HepG2 (cell line): ENCODE results near the gene HSD11B2. TPM values are rescaled to one million over a fixed set of nuclear protein-coding genes. Genes with fewer than 3 reads are reported as not detected.

Experiments used
- ATAC-seq: fragments of 200-7000 bp; cut with Tn5 transposase; 3 replicates; pipeline ENCODE4 v1.9.1; 2020; ENCODE audit warnings: mild to moderate bottlenecking, moderate library complexity
- BruUV-seq: library from RNA; stranded (reverse); fragments of 400-500 nt; replicated peaks from 2 replicates; lab custom pipeline; 2021; lab: Mats Ljungman, UMichigan
- CTCF ChIA-PET: fragments of 300-600 bp; formaldehyde crosslinking; extraction: SDS; loops from one replicate; lab custom pipeline; 2021; ENCODE audit warnings: low total read pairs, inconsistent platforms, low intra/inter-chr PET ratio; lab: Yijun Ruan, JAX
- POLR2A ChIA-PET: fragments of 350-600 bp; sonication (Branson Sonifier 250); formaldehyde crosslinking; loops from one replicate; lab custom pipeline; 2020; ENCODE audit warnings: antibody characterized with exemption, inconsistent platforms; lab: Yijun Ruan, JAX
- DNase-seq: peaks from one replicate; pipeline ENCODE4 v3.0.0-alpha.2; 2015; ENCODE audit warnings: low spot score
- FAIRE-seq: peaks from 3 replicates; lab custom pipeline; 2011; peaks lifted over from hg19 to GRCh38; lab: Jason Lieb, UNC
- H2AFZ ChIP-seq: one replicate; pipeline ENCODE4 v1.6.1; 2011; ENCODE audit warnings: low read length, inconsistent platforms
- H3K27ac ChIP-seq: fragments of 300-600 bp; 3 replicates; pipeline ENCODE4 v1.8.0; 2011; ENCODE audit warnings: mixed run types, mild to moderate bottlenecking, mixed read lengths, low read length, inconsistent platforms; ENCODE audit not compliant: insufficient read depth; ENCODE audit errors: extremely low read length
- H3K27me3 ChIP-seq, 2 experiments: fragments of 200-600 bp in 1 of 2; 2 replicates in 1 of 2; 3 replicates in 1 of 2; pipeline versions ENCODE4 v1.6.0 to v1.8.0; 2011; ENCODE audit warnings: low read length in 2 of 2, mild to moderate bottlenecking in 2 of 2, moderate library complexity in 2 of 2, inconsistent platforms in 1 of 2; ENCODE audit not compliant: insufficient read depth in 2 of 2, control insufficient read depth in 1 of 2
- H3K36me3 ChIP-seq, 2 experiments: fragments of 200-600 bp in 1 of 2; replicated peaks in 1 of 2; 2 replicates in 1 of 2; 3 replicates in 1 of 2; pipeline versions ENCODE4 v1.5.1 to v1.8.0; 2011; ENCODE audit warnings: low read length in 2 of 2, inconsistent platforms in 1 of 2; ENCODE audit not compliant: insufficient read depth in 2 of 2, control insufficient read depth in 1 of 2
- H3K4me1 ChIP-seq: 2 replicates; pipeline ENCODE4 v1.5.1; 2012; ENCODE audit warnings: low read length, inconsistent platforms; ENCODE audit not compliant: insufficient read depth
- H3K4me2 ChIP-seq: 2 replicates; pipeline ENCODE4 v1.6.0; 2011; ENCODE audit warnings: low read depth, low read length, inconsistent platforms
- H3K4me3 ChIP-seq, 3 experiments: fragments of 200-600 bp in 1 of 3; sonication (generic), shearing (Covaris generic) in 1 of 3; replicated peaks in 1 of 3; 2 replicates each; pipeline ENCODE4 v1.5.1; 2011 to 2016; ENCODE audit warnings: low read length in 3 of 3, inconsistent platforms in 2 of 3, low read depth in 2 of 3, mild to moderate bottlenecking in 2 of 3, control low read depth in 1 of 3, mixed read lengths in 1 of 3; ENCODE audit not compliant: insufficient read depth in 1 of 3
- H3K79me2 ChIP-seq: one replicate; pipeline ENCODE4 v1.6.1; 2011; ENCODE audit warnings: low read length, inconsistent platforms; ENCODE audit not compliant: insufficient read depth
- H3K9ac ChIP-seq: 2 replicates; pipeline ENCODE4 v1.6.0; 2011; ENCODE audit warnings: mild to moderate bottlenecking, low read depth, low read length, inconsistent platforms; ENCODE audit not compliant: insufficient read depth
- H3K9me3 ChIP-seq: 2 replicates; pipeline ENCODE4 v1.5.1; 2012; ENCODE audit warnings: mild to moderate bottlenecking, low read length
- H4K20me1 ChIP-seq: 2 replicates; pipeline ENCODE4 v1.6.0; 2011; ENCODE audit warnings: inconsistent platforms, mild to moderate bottlenecking, low read length, moderate library complexity; ENCODE audit not compliant: insufficient read depth
- ATAD3A ChIP-seq: sonication (generic); formaldehyde crosslinking; IDR thresholded peaks from 2 replicates; pipeline ENCODE4 v1.4.0; 2020; ENCODE audit warnings: missing genetic modification reagents
- BORCS8-MEF2B ChIP-seq: sonication (generic); formaldehyde crosslinking; IDR thresholded peaks from 2 replicates; pipeline ENCODE4 v1.8.0; 2022; ENCODE audit warnings: mild to moderate bottlenecking, missing genetic modification reagents
- DZIP1 ChIP-seq: sonication (generic); formaldehyde crosslinking; IDR thresholded peaks from 2 replicates; pipeline ENCODE4 v1.5.0; 2020; ENCODE audit warnings: mild to moderate bottlenecking, missing genetic modification reagents
- GATAD2A ChIP-seq: IDR thresholded peaks from 2 replicates; pipeline ENCODE4 v1.6.1; 2016
- GTF3A ChIP-seq: sonication (generic); formaldehyde crosslinking; conservative IDR thresholded peaks from 2 replicates; pipeline ENCODE4 v1.4.0; 2020; ENCODE audit warnings: mild to moderate bottlenecking, missing genetic modification reagents
- KMT2A ChIP-seq: sonication (generic); formaldehyde crosslinking; IDR thresholded peaks from 2 replicates; pipeline ENCODE4 v1.4.0; 2020; ENCODE audit warnings: missing genetic modification reagents
- KMT2B ChIP-seq: IDR thresholded peaks from 2 replicates; pipeline ENCODE4 v1.6.1; 2016; ENCODE audit warnings: missing genetic modification reagents, missing compliant biosample characterization
- STAG1 ChIP-seq: sonication (generic); formaldehyde crosslinking; IDR thresholded peaks from 2 replicates; pipeline ENCODE4 v1.4.0; 2020; ENCODE audit warnings: missing genetic modification reagents
- SUZ12 ChIP-seq: fragments of 150-350 bp; IDR thresholded peaks from 2 replicates; pipeline ENCODE4 v1.6.1; 2014; ENCODE audit warnings: low read depth, low read length
- TARDBP ChIP-seq: sonication (generic); formaldehyde crosslinking; IDR thresholded peaks from 2 replicates; pipeline ENCODE4 v1.8.0; 2022; ENCODE audit warnings: mild to moderate bottlenecking, missing genetic modification reagents
- TBX2 ChIP-seq: sonication (generic); formaldehyde crosslinking; IDR thresholded peaks from 2 replicates; pipeline ENCODE4 v1.5.0; 2020; ENCODE audit warnings: missing genetic modification reagents, mild to moderate bottlenecking, borderline replicate concordance
- TEAD2 ChIP-seq: sonication (generic); formaldehyde crosslinking; IDR thresholded peaks from 2 replicates; pipeline ENCODE4 v1.9.0; 2021; ENCODE audit warnings: missing genetic modification reagents
- ZFX ChIP-seq: sonication (generic); formaldehyde crosslinking; IDR thresholded peaks from 2 replicates; pipeline ENCODE4 v1.4.0; 2020; ENCODE audit warnings: mild to moderate bottlenecking, low read depth, missing genetic modification reagents, moderate library complexity
- ZMYM3 ChIP-seq: sonication (generic); formaldehyde crosslinking; IDR thresholded peaks from 2 replicates; pipeline ENCODE4 v1.5.1; 2020; ENCODE audit warnings: mild to moderate bottlenecking, missing genetic modification reagents
- ZNF562 ChIP-seq: sonication (generic); formaldehyde crosslinking; IDR thresholded peaks from 2 replicates; pipeline ENCODE4 v1.8.0; 2022; ENCODE audit warnings: missing genetic modification reagents, borderline replicate concordance
- ZNF563 ChIP-seq: sonication (generic); formaldehyde crosslinking; IDR thresholded peaks from 2 replicates; pipeline ENCODE4 v1.8.0; 2022; ENCODE audit warnings: mild to moderate bottlenecking, moderate library complexity, missing genetic modification reagents
- ZNF576 ChIP-seq: sonication (generic); formaldehyde crosslinking; IDR thresholded peaks from 2 replicates; pipeline ENCODE4 v1.4.0; 2020; ENCODE audit warnings: mild to moderate bottlenecking, missing genetic modification reagents
- ZNF773 ChIP-seq: sonication (generic); formaldehyde crosslinking; IDR thresholded peaks from 2 replicates; pipeline ENCODE4 v1.4.0; 2020; ENCODE audit warnings: missing genetic modification reagents, borderline replicate concordance
- WGBS: methylation state at CpG from one replicate; pipeline ENCODE4 v1.1.6; 2017; ENCODE audit warnings: low lambda C conversion rate; 5-methylcytosine and 5-hydroxymethylcytosine counted together
- in situ Hi-C: cut with HindIII; loops from 2 replicates; pipeline ENCODE4 v1.10.0; 2017; ENCODE audit warnings: low pct_unique_long_range_greater_than_20kb; ENCODE audit not compliant: extremely low pct_ligation_motif_present
- intact Hi-C: fragments of 100-400 bp; cut with micrococcal nuclease; formaldehyde crosslinking; loops from one replicate; pipeline ENCODE4 v1.10.0; 2022; ENCODE audit not compliant: unreplicated experiment
- polyA plus RNA-seq, 8 experiments: library from polyadenylated mRNA; depleted of rRNA in 3 of 8; stranded (reverse) in 7 of 8; unstranded in 1 of 8; fragments of >200 nt; fragmentation: Illumina TruSeq in 4 of 8; extraction: Trizol in 4 of 8; gene quantifications; 2 replicates each; pipeline versions ENCODE4 v1.2.1 to v1.2.3, GENCODE V29; 2011 to 2016; ENCODE audit warnings: low read depth in 4 of 8, missing spikeins in 1 of 8, mixed read lengths in 1 of 8; ENCODE audit not compliant: insufficient read depth in 1 of 8
- total RNA-seq, 5 experiments: library from RNA; depleted of rRNA; stranded (reverse); fragments of >200 nt; fragmentation: Illumina TruSeq; extraction: Trizol; gene quantifications; 2 replicates each; pipeline ENCODE4 v1.2.3, GENCODE V29; 2016; ENCODE audit warnings: low read depth in 1 of 5
- TF ChIP-seq, protein P1 (sequence below): sonication (generic); formaldehyde crosslinking; IDR thresholded peaks from 2 replicates; pipeline ENCODE4 v1.5.0; 2020; ENCODE audit warnings: missing genetic modification reagents

The HSD11B2 gene
- total and polyA plus RNA-seq, 2 of the 13 experiments (the other 11 are each of a cell fraction or from before 2014, with no cell fraction given): 8.9 to 13.6 TPM

DNA sequence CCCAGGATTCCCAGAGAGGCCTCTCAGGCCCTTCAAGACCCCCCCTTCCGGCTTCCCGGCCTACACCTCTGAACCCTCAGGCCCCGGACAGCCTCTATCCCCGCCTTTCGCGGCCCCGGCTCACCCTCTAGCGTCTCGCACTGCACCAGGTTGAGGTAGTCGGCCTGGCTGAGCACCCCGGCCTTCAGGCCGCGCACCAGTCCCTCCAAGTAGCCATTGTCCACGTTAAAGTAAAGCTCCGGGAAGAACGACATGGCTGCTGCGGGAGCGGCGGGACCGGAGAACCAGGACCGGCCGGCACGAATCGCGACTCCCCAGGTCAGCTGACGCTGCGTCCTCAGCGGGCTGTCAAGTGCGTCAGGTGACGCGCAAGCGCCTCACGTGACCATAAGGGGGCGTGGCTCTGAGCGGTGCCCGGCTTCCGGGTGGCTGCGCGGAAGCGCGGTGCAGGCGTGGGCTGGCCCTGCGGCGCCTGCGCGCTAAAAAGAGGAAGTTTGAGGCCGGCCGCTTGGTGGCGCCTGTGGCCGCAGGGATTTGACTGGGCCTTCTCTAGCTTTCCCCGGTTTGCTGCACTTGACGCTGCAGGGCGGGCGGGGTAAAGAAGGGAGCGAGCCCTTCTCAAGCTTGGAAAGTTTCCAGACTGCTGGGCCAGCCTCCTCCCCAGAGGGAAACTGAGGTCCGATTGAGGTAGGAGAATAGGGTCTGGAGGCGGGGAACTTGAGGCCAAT is 50.1 kb downstream of the HSD11B2 start, which contains the start of gene ATP6V0D1:
Gene ATP6V0D1, minus strand, starts transcription at position 325 of the 728 bp plus-strand sequence. Its CDS starts 71 bp downstream, at position 254.
- in situ Hi-C loops: loop anchor here (5.0 kb wide), 1 partner anchor 36 kb away; no protein-coding TSS in a partner anchor
- Histone ChIP-seq H2AFZ (peak within 1 kb of the TSS; percentile 62), H3K4me3 (peak within 1 kb of the TSS; percentile 87 to 98 (median 88)), H3K9ac (peak within 1 kb of the TSS; percentile 93), H3K4me1 (peaks cover 58% of the 10 kb centered on the region), H3K27me3 (no peaks in the 10 kb centered on the region; a peak in 1 of 5 replicates), H3K4me2 (peak within 1 kb of the TSS; percentile 98), H4K20me1 (no peaks in the 10 kb centered on the region), H3K9me3 (no peaks in the 10 kb centered on the region), H3K27ac (peak within 1 kb of the TSS; percentile 91), H3K36me3 (no peaks in the 10 kb centered on the region; a peak in 1 of 5 replicates), H3K79me2 (peaks cover 26% of the 10 kb centered on the region)
- DNase-seq (peak; percentile 96), FAIRE-seq (peak; percentile 53), ATAC-seq (peak; percentile 85)
- intact Hi-C loops: loop anchor here (1.0 to 5.0 kb wide), 2 partner anchors 33 to 54 kb away; no protein-coding TSS in a partner anchor
- ChIA-PET CTCF (interaction anchor here (1.1 to 2.0 kb wide), 3 partner anchors 13 to 40 kb away, joined by 6 to 9 read pairs (median 8); no protein-coding TSS in a partner anchor), POLR2A (interaction anchor here (0.7 to 2.9 kb wide), 21 partner anchors 9 to 967 kb away, joined by 3 to 22 read pairs (median 4); partner anchors contain the start of genes ACD, ENKD1, HSD11B2 and KCTD19)
- under 1% methylated on average over 43 of the region's 57 CpGs for WGBS
- BruUV-seq: no TSS peak
- TF ChIP-seq TARDBP (CRISPR knock-in tag) (peak; percentile 94), ZNF562 (CRISPR knock-in tag) (no peak), TBX2 (CRISPR knock-in tag) (peak; percentile 98), GATAD2A (CRISPR knock-in tag) (peak; percentile 76), ATAD3A (no peak), STAG1 (CRISPR knock-in tag) (peak; percentile 68), DZIP1 (CRISPR knock-in tag) (peak; percentile 66; the same call in 1 of the 2 replicates), BORCS8-MEF2B (CRISPR knock-in tag) (peak; percentile 98), ZNF576 (CRISPR knock-in tag) (0 out of 2 replicates have a peak, but pooled peaks have one; percentile 48), TEAD2 (CRISPR knock-in tag) (no peak), KMT2B (CRISPR knock-in tag) (peak; percentile 92), GTF3A (0 out of 2 replicates have a peak, but pooled peaks have one; percentile 21), SUZ12 (no peak), ZNF563 (CRISPR knock-in tag) (peak; percentile 80), ZFX (CRISPR knock-in tag) (peak; percentile 95), ZNF773 (CRISPR knock-in tag) (0 out of 2 replicates have a peak, but pooled peaks have one; percentile 19), ZMYM3 (CRISPR knock-in tag) (no peak), KMT2A (peak; percentile 95)
- TF ChIP-seq, protein P1, sequence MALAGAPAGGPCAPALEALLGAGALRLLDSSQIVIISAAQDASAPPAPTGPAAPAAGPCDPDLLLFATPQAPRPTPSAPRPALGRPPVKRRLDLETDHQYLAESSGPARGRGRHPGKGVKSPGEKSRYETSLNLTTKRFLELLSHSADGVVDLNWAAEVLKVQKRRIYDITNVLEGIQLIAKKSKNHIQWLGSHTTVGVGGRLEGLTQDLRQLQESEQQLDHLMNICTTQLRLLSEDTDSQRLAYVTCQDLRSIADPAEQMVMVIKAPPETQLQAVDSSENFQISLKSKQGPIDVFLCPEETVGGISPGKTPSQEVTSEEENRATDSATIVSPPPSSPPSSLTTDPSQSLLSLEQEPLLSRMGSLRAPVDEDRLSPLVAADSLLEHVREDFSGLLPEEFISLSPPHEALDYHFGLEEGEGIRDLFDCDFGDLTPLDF: peak; percentile 66; the same call in 1 of the 2 replicates
